Measurements from ENCODE around the gene MARK1. TPM values are rescaled to one million over a fixed set of nuclear protein-coding genes. Genes with fewer than 3 reads are reported as not detected.

The MARK1 gene
- total RNA-seq, 1 donor from 2014 or later, result 6.1 TPM

DNA sequence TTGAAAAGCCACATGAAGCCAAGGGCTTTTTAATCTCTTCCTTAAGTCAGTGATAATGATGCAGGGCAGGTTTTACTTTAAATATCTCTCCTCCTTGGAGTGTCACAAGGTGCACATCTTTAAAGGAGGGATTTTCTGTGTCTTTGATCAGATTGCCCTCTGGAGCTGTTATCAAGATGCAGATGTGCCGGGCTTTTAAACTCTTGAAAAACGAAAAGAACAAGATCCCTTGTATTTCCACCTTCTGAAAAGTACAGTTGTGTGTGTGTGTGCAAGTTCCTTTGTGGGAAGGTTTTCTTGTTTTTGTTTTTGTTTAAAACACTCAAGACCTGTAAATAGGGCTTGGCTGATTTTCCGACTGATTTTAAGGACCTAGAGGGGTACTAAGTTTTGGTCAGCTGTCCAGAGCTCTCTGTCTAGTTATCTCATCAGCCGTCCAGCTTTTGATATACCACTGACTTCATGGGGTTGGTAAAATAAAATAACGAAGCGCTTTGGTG lies 1.6 kb downstream of the MARK1 start:
- DNase-seq (ENCODE audit: low read depth), result no peak
- H3K36me3 ChIP-seq (ENCODE audit: control insufficient read depth, insufficient read depth, low read length), result no peaks in the 10 kb centered on the region
- TF ChIP-seq, protein P1, sequence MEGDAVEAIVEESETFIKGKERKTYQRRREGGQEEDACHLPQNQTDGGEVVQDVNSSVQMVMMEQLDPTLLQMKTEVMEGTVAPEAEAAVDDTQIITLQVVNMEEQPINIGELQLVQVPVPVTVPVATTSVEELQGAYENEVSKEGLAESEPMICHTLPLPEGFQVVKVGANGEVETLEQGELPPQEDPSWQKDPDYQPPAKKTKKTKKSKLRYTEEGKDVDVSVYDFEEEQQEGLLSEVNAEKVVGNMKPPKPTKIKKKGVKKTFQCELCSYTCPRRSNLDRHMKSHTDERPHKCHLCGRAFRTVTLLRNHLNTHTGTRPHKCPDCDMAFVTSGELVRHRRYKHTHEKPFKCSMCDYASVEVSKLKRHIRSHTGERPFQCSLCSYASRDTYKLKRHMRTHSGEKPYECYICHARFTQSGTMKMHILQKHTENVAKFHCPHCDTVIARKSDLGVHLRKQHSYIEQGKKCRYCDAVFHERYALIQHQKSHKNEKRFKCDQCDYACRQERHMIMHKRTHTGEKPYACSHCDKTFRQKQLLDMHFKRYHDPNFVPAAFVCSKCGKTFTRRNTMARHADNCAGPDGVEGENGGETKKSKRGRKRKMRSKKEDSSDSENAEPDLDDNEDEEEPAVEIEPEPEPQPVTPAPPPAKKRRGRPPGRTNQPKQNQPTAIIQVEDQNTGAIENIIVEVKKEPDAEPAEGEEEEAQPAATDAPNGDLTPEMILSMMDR (IDR thresholded peaks at IDR 0.05; ENCODE audit: insufficient read depth, low read length, poor library complexity, severe bottlenecking), result no peak
- H3K27me3 ChIP-seq (ENCODE audit: control insufficient read depth, insufficient read depth, low read length), result no peaks in the 10 kb centered on the region
- peak overlapping the region; percentile 95 for H3K4me3 ChIP-seq (ENCODE audit: low read depth, low read length)

DNA sequence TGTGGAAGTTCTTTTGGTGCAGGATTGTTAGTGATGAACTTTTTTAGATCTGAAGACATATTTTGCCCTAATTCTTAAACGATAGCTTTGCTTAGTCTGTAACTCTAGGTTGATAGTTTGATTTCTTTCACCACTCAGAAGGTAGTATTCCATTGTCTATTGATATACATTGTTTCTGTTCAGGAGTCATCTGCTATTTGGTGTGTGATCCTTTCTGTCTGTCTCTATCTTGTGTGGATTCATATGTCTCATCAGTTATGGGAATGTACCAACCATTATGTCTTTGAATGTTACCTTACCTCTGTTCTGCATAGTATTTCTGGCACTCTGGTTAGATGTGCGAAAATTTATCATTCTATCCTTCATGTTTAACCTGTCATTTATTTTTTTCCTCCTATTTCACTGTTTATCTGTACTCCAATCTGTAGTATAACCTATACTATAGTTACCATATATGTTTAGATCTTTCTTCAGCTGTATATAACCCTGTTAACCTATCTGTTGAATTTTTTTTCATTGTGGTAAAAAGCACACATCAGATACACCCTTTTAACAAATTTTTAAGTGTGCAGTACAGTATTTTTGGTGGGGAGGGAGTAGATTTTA lies 5.7 kb downstream of the MARK1 start:
- Histone ChIP-seq H3K36me3 (ENCODE audit: control insufficient read depth, insufficient read depth, low read length) (no peaks in the 10 kb centered on the region), H3K27me3 (ENCODE audit: control insufficient read depth, insufficient read depth, low read length) (no peaks in the 10 kb centered on the region), H3K4me3 (ENCODE audit: low read depth, low read length) (no peak overlapping the region)
- TF ChIP-seq, protein P1 (IDR thresholded peaks at IDR 0.05; ENCODE audit: insufficient read depth, low read length, poor library complexity, severe bottlenecking), result no peak
- DNase-seq (ENCODE audit: low read depth), result no peak

DNA sequence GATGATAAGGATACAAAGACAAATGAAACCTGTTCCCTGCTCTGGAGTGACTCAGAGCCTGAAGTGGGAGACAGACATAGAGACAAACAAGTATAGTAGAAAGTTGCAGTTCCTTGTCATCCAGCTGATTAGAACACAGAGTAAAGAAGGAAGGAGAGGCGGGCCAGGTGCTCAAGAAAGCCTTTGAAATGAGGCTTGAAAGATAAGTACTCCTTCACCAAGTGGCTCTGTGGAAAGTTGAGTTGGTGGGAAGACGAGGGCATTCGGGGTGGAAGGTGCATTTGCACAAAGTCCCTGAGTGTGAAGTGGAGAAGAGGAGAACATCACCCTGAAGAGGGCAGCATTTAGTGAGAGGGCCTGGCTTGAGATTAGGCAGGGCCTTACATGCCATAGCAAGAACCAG lies 17.0 kb downstream of the MARK1 start:
- Histone ChIP-seq H3K36me3 (ENCODE audit: control insufficient read depth, insufficient read depth, low read length) (no peaks in the 10 kb centered on the region), H3K27me3 (ENCODE audit: control insufficient read depth, insufficient read depth, low read length) (no peaks in the 10 kb centered on the region), H3K4me3 (ENCODE audit: low read depth, low read length) (no peak overlapping the region)
- no peak for DNase-seq (ENCODE audit: low read depth)
- TF ChIP-seq, protein P1 (IDR thresholded peaks at IDR 0.05; ENCODE audit: insufficient read depth, low read length, poor library complexity, severe bottlenecking), result peak; percentile 24

DNA sequence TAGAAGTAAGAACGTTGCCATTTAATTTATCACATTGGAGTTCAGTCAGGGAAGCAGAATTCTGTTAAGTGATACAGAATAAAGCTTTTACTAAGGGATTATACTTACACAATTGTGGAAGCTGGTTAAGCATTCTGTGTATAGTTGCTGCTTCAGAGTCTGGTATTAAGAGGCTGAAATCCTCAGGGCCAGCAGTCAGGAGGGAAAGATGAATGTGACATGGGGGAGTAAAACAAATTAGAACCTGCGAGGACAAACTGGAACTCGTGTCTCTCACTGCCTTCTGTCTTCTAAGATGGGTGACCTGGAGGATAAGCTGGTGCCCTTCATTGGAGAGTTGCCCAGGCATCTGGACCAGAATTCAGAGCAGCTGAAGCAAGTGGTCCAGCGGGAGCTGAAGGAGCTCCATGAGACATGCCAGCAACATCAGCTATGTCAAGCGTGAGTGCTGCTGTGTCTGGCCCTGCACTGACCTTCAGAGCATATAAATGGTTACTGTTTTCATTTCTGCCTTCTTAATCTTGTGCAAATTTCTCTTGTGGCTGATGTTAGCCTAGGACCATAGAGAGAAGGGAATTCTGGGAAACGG lies 23.0 kb downstream of the MARK1 start:
- no peak for DNase-seq (ENCODE audit: low read depth)
- no peaks in the 10 kb centered on the region for H3K36me3 ChIP-seq (ENCODE audit: control insufficient read depth, insufficient read depth, low read length)
- TF ChIP-seq, protein P1 (IDR thresholded peaks at IDR 0.05; ENCODE audit: insufficient read depth, low read length, poor library complexity, severe bottlenecking), result no peak
- H3K4me3 ChIP-seq (ENCODE audit: low read depth, low read length), result no peak overlapping the region
- H3K27me3 ChIP-seq (ENCODE audit: control insufficient read depth, insufficient read depth, low read length), result no peaks in the 10 kb centered on the region

DNA sequence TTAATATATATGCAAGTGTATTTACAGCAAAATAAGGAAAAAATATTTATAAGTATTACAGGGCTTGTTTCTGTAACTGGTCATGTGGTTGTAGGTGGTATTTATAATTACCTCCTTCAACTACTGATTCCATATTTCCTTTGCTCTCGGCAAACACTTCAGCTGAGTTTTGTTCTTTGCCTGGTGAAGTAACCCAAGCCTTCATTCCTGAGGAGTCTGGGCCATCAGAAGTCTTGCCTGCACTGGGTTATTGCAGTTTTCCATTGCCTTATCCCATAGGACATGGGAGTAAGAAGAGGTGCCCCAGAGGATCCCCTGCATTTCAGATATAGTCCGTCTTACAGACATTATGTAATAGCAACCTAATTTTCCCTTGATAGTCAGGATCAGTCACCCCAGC lies 23.8 kb downstream of the MARK1 start:
- no peak for DNase-seq (ENCODE audit: low read depth)
- TF ChIP-seq, protein P1 (IDR thresholded peaks at IDR 0.05; ENCODE audit: insufficient read depth, low read length, poor library complexity, severe bottlenecking), result no peak
- H3K4me3 ChIP-seq (ENCODE audit: low read depth, low read length), result no peak overlapping the region
- no peaks in the 10 kb centered on the region for H3K27me3 ChIP-seq (ENCODE audit: control insufficient read depth, insufficient read depth, low read length)
- H3K36me3 ChIP-seq (ENCODE audit: control insufficient read depth, insufficient read depth, low read length), result no peaks in the 10 kb centered on the region
